ENCODE data around the gene CDH20.

DNA sequence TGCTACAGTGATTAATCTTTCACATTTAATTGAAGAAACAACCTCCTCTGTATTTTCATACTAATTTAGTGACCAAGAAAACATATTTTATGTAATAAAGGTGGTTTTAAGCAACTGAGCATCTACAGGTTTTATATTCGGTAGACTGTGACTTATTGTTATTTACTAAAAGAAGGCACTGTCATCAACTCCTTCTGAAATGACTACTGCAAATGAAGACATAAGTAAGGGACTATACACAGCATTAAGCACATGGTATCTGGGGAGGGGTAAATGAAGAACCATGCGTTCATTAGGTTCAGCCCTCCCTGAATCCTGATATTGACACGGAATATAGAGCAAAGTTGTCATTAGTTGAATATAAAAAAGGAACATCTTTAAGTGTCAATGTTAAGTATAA lies 4.3 kb downstream of the CDH20 start:
- no peak for TF ChIP-seq EZH2 (IDR thresholded peaks at IDR 0.05; ENCODE audit: low read length)
- TF ChIP-seq, protein P1, sequence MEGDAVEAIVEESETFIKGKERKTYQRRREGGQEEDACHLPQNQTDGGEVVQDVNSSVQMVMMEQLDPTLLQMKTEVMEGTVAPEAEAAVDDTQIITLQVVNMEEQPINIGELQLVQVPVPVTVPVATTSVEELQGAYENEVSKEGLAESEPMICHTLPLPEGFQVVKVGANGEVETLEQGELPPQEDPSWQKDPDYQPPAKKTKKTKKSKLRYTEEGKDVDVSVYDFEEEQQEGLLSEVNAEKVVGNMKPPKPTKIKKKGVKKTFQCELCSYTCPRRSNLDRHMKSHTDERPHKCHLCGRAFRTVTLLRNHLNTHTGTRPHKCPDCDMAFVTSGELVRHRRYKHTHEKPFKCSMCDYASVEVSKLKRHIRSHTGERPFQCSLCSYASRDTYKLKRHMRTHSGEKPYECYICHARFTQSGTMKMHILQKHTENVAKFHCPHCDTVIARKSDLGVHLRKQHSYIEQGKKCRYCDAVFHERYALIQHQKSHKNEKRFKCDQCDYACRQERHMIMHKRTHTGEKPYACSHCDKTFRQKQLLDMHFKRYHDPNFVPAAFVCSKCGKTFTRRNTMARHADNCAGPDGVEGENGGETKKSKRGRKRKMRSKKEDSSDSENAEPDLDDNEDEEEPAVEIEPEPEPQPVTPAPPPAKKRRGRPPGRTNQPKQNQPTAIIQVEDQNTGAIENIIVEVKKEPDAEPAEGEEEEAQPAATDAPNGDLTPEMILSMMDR (optimal IDR thresholded peaks at IDR 0.05 in 1 of 3, IDR thresholded peaks at IDR 0.05 in 1 of 3, conservative IDR thresholded peaks at IDR 0.05 in 1 of 3; ENCODE audit: extremely low read depth in 1 of 3, insufficient read depth in 2 of 3, low read length in 3 of 3), result no peak
